ENCODE data around the gene PEX11G. TPM values are rescaled to one million over a fixed set of nuclear protein-coding genes. Genes with fewer than 3 reads are reported as not detected.
"Not testable (repeated sequence)": the region's sequence is repeated elsewhere in the genome, so short reads cannot be mapped to it uniquely, and the experiment has no call there.

The PEX11G gene
- total RNA-seq, 2 experiments from 2014 or later, result 0.51 to 1.1 TPM

- ATAC-seq, result no peak
- H3K27me3 Mint-ChIP-seq, result no peaks in the 10 kb centered on the region
- H3K36me3 Mint-ChIP-seq (ENCODE audit: low read depth), result peaks cover 53% of the 10 kb centered on the region
- no peaks in the 10 kb centered on the region for H3K9me3 Mint-ChIP-seq (ENCODE audit: low read depth)
- intact Hi-C loops (cut with DNase I, micrococcal nuclease), result no loop called here
- H3K4me3 Mint-ChIP-seq, result no peak overlapping the region
- peaks cover 2% of the 10 kb centered on the region for H3K4me1 Mint-ChIP-seq
- ChIA-PET CTCF (interaction anchor here (0.9 to 1.0 kb wide), 2 partner anchors 222 to 341 kb away, joined by 3 read pairs; partner anchors contain the start of gene TRAPPC5), POLR2A (no interaction called here)
- H3K27ac Mint-ChIP-seq, result no peak overlapping the region
- no peak for DNase-seq
These were observed 30.2 kb downstream of the PEX11G start for GRCh38 chr19:7458675-7459074.

- Mint-ChIP-seq H3K4me1 (peaks cover 3% of the 10 kb centered on the region), H3K36me3 (ENCODE audit: low read depth) (peaks cover 62% of the 10 kb centered on the region), H3K27me3 (no peaks in the 10 kb centered on the region), H3K27ac (peak overlapping the region; percentile 55), H3K4me3 (no peak overlapping the region), H3K9me3 (ENCODE audit: low read depth) (peaks cover 3% of the 10 kb centered on the region)
- DNase-seq (peak; percentile 44), ATAC-seq (peak; percentile 36)
- intact Hi-C loops (cut with DNase I, micrococcal nuclease), result no loop called here
- ChIA-PET CTCF (interaction anchor here (0.7 kb wide), 1 partner anchor 34 kb away, joined by 3 read pairs; no protein-coding TSS in a partner anchor), POLR2A (no interaction called here)
These were observed 31.8 kb downstream of the PEX11G start for GRCh38 chr19:7456964-7457541.

GRCh38 chr19:7455600-7456296, 33.1 kb downstream of the PEX11G start:
- CTCF ChIA-PET, result no interaction called here

GRCh38 chr19:7454998-7455397, 33.8 kb downstream of the PEX11G start:
- Mint-ChIP-seq H3K27me3 (no peaks in the 10 kb centered on the region), H3K9me3 (ENCODE audit: low read depth) (peaks cover 3% of the 10 kb centered on the region), H3K4me1 (peaks cover 10% of the 10 kb centered on the region), H3K4me3 (no peak overlapping the region), H3K27ac (no peak overlapping the region), H3K36me3 (ENCODE audit: low read depth) (peaks cover 67% of the 10 kb centered on the region)
- ATAC-seq (no peak), DNase-seq (no peak)
- intact Hi-C loops (cut with DNase I, micrococcal nuclease), result no loop called here
- CTCF ChIA-PET, result no interaction called here
- POLR2A ChIA-PET, result interaction anchor here (0.7 kb wide), 1 partner anchor 107 kb away, joined by 3 read pairs; no protein-coding TSS in a partner anchor

More at GRCh38 chr19:7455600-7456296, 33.1 kb downstream of the PEX11G start:
- intact Hi-C loops (cut with DNase I, micrococcal nuclease), result no loop called here
- Mint-ChIP-seq H3K4me1 (peaks cover 7% of the 10 kb centered on the region), H3K9me3 (ENCODE audit: low read depth) (peaks cover 3% of the 10 kb centered on the region), H3K27ac (no peak overlapping the region), H3K36me3 (ENCODE audit: low read depth) (peaks cover 61% of the 10 kb centered on the region), H3K4me3 (no peak overlapping the region), H3K27me3 (no peaks in the 10 kb centered on the region)
- DNase-seq (no peak), ATAC-seq (no peak)
- POLR2A ChIA-PET, result interaction anchor here (0.7 kb wide), 1 partner anchor 107 kb away, joined by 3 read pairs; no protein-coding TSS in a partner anchor

- POLR2A ChIA-PET, result no interaction called here
- H3K9me3 Mint-ChIP-seq (ENCODE audit: low read depth), result peaks cover 3% of the 10 kb centered on the region
- no peak overlapping the region for H3K27ac Mint-ChIP-seq
- H3K27me3 Mint-ChIP-seq, result no peaks in the 10 kb centered on the region
- peaks cover 8% of the 10 kb centered on the region for H3K4me1 Mint-ChIP-seq
- H3K4me3 Mint-ChIP-seq, result no peak overlapping the region
- intact Hi-C loops (cut with DNase I, micrococcal nuclease), result no loop called here
- peaks cover 61% of the 10 kb centered on the region for H3K36me3 Mint-ChIP-seq (ENCODE audit: low read depth)
- no peak for ATAC-seq
- no peak for DNase-seq
- CTCF ChIA-PET, result interaction anchor here (1.0 kb wide), 1 partner anchor 487 kb away, joined by 3 read pairs; no protein-coding TSS in a partner anchor
These were observed 38.3 kb downstream of the PEX11G start for GRCh38 chr19:7450243-7451223.

- intact Hi-C loops (cut with DNase I, micrococcal nuclease); ATAC-seq; DNase-seq; H3K4me3 Mint-ChIP-seq; H3K27me3 Mint-ChIP-seq; H3K27ac Mint-ChIP-seq; H3K4me1 Mint-ChIP-seq; H3K9me3 Mint-ChIP-seq (ENCODE audit: low read depth): not testable (repeated sequence)
- POLR2A ChIA-PET, result interaction anchor here (0.5 kb wide), 1 partner anchor 104 kb away, joined by 3 read pairs; no protein-coding TSS in a partner anchor
- CTCF ChIA-PET, result interaction anchor here (0.5 to 1.0 kb wide), 2 partner anchors 10 to 486 kb away, joined by 3 read pairs; no protein-coding TSS in a partner anchor
- peaks cover 56% of the 10 kb centered on the region for H3K36me3 Mint-ChIP-seq (ENCODE audit: low read depth)
These were observed 39.3 kb downstream of the PEX11G start for GRCh38 chr19:7449391-7450070.

- ChIA-PET POLR2A (interaction anchor here (0.6 kb wide), 1 partner anchor 102 kb away, joined by 3 read pairs; no protein-coding TSS in a partner anchor), CTCF (no interaction called here)
- no peak for DNase-seq
- Mint-ChIP-seq H3K36me3 (ENCODE audit: low read depth) (peaks cover 43% of the 10 kb centered on the region), H3K9me3 (ENCODE audit: low read depth) (no peaks in the 10 kb centered on the region), H3K4me1 (peaks cover 8% of the 10 kb centered on the region), H3K4me3 (no peak overlapping the region), H3K27ac (no peak overlapping the region), H3K27me3 (no peaks in the 10 kb centered on the region)
- intact Hi-C loops (cut with DNase I, micrococcal nuclease), result no loop called here
- ATAC-seq, result no peak
These were observed 41.2 kb downstream of the PEX11G start for GRCh38 chr19:7447648-7448047.

GRCh38 chr19:7445104-7445503, 43.7 kb downstream of the PEX11G start:
- ATAC-seq (no peak), DNase-seq (no peak)
- H3K4me3 Mint-ChIP-seq, result no peak overlapping the region
- no peaks in the 10 kb centered on the region for H3K4me1 Mint-ChIP-seq
- no peak overlapping the region for H3K27ac Mint-ChIP-seq
- no peaks in the 10 kb centered on the region for H3K9me3 Mint-ChIP-seq (ENCODE audit: low read depth)
- intact Hi-C loops (cut with DNase I, micrococcal nuclease), result no loop called here
- H3K36me3 Mint-ChIP-seq (ENCODE audit: low read depth), result peaks cover 38% of the 10 kb centered on the region
- CTCF ChIA-PET, result no interaction called here
- no peaks in the 10 kb centered on the region for H3K27me3 Mint-ChIP-seq
- POLR2A ChIA-PET, result no interaction called here

GRCh38 chr19:7444042-7444441, 44.8 kb downstream of the PEX11G start:
- no peaks in the 10 kb centered on the region for H3K4me1 Mint-ChIP-seq
- H3K27me3 Mint-ChIP-seq, result no peaks in the 10 kb centered on the region
- ChIA-PET POLR2A (no interaction called here), CTCF (interaction anchor here (0.7 kb wide), 1 partner anchor 17 kb away, joined by 5 read pairs; no protein-coding TSS in a partner anchor)
- H3K4me3 Mint-ChIP-seq, result no peak overlapping the region
- peaks cover 34% of the 10 kb centered on the region for H3K36me3 Mint-ChIP-seq (ENCODE audit: low read depth)
- no peak for DNase-seq
- H3K9me3 Mint-ChIP-seq (ENCODE audit: low read depth), result no peaks in the 10 kb centered on the region
- intact Hi-C loops (cut with DNase I, micrococcal nuclease), result no loop called here
- H3K27ac Mint-ChIP-seq, result no peak overlapping the region
- no peak for ATAC-seq

GRCh38 chr19:7442423-7442822, 46.4 kb downstream of the PEX11G start:
- ChIA-PET POLR2A (no interaction called here), CTCF (interaction anchor here (0.9 kb wide), 1 partner anchor 15 kb away, joined by 3 read pairs; no protein-coding TSS in a partner anchor)
- no peaks in the 10 kb centered on the region for H3K9me3 Mint-ChIP-seq (ENCODE audit: low read depth)
- peaks cover 24% of the 10 kb centered on the region for H3K36me3 Mint-ChIP-seq (ENCODE audit: low read depth)
- H3K27ac Mint-ChIP-seq, result no peak overlapping the region
- H3K4me1 Mint-ChIP-seq, result no peaks in the 10 kb centered on the region
- no peak overlapping the region for H3K4me3 Mint-ChIP-seq
- H3K27me3 Mint-ChIP-seq, result no peaks in the 10 kb centered on the region
- intact Hi-C loops (cut with DNase I, micrococcal nuclease), result no loop called here
- DNase-seq (no peak), ATAC-seq (no peak)

Measured in activated CD4-positive, alpha-beta T cell treated with anti-CD3 and anti-CD28 coated beads for 36 hours (primary cell).